GM19438 (cell line): ENCODE results near the gene USPL1.

Source experiments
- ATAC-seq: cut with Tn5 transposase; IDR thresholded peaks from one replicate; pipeline ENCODE4 v1.9.1; 2021; ENCODE audit warnings: low read depth; ENCODE audit not compliant: unreplicated experiment

Gene USPL1

GRCh38 chr13:30690282-30691188, 72.8 kb downstream of the USPL1 start:
- no peak for ATAC-seq

- no peak for ATAC-seq
Observed at GRCh38 chr13:30692113-30692512, 74.4 kb downstream of the USPL1 start.

DNA sequence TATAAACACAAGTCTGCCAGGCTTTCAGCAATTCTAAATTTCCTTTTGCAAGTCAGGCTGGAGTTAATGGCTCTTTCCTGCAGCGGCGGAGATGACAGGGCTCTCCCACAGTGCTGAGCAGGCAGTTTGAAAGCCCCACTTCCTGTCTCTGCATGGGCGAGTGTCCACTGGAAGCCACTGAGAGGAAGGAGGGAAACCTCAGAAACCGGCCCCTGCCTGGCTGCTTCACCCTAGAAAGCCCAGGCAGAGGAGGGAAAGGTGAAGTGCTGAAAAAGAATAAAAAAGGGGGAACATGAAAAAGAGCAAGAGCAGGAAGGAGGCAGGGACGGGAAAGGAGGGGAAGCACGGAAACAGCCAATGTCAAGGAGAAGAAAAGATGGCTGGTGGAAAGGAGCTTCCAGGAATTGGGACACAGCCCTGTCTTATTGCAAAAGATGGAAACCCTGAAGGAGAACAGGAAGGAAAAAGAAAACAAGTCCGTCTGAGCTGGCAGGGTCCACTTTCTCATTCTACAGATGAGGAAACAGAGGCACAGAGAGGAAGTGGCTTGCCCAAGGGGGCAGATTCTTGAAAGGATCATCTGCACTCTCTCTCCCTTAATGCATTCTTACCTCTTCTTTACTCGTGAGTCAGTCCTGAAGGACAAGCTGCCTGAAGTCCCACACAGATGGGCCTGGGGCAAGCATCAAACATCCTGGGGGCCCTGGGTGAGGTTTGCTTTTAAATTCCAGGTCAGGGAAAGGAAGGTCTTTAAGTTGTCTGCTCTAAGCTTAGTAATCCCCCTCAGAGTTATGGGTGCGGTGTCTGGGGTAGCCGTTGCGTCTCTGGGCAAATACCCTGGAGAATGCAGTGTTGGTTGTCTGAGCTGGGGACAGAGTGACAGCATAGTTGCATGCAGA, 78.8 kb downstream of the USPL1 start:
- ATAC-seq: peak; percentile 80

DNA sequence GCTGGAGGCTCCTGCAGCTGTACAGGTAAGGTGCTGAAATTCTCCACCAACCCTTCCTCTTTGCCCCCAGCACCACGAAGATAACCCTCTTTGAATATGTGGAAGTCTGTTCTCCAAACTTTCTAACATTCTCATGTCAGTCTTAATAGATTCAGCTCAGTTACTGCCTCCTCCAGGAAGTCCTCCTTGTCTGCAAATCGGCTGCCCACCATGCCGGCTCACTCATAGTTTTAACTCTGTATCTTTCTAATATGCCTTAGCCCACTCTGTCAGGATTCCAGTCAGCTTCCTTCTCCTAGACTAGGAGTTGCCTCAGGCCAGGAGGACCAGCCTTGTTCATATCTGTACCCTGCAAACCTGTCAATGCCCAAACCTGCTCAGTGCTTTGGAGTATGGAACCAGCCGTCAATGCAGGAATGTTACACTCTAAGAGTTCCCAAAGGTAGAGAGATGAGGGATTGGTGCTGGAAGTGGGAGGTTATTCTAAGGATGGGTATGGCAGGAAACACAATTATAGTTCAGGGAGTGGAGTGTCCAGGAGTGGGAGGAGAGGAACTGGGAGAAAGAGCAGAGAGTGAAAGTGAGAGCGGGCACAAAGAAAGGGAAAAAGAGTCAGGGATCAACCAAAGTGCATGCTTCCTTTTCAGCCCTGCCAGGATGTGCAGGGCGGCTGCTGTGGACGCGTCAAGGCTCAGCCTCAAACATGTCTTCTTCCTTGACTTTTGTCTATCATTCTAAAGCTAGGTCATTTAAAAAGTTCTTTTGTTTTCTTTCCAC, 79.6 kb downstream of the USPL1 start:
- no peak for ATAC-seq

DNA sequence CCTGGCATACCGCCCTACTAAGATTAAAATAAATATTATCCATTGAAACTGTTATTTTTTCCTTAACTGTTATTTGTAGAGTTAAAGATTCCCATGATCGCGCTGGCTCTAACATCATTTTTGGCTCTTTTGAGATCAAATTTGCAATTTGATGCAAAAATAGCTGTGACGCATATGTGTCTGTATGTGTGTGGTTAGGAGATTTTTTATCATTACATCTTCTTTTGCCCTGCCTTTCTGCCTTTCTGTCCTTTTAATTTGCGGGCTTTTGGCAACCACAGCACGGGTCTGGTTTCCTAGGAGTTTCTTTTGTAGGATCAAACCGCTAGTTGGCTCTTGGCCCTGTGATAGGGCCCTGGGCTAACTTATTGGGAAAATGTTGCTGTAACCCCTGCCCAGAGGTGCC, 80.3 kb downstream of the USPL1 start:
- ATAC-seq: no peak

DNA sequence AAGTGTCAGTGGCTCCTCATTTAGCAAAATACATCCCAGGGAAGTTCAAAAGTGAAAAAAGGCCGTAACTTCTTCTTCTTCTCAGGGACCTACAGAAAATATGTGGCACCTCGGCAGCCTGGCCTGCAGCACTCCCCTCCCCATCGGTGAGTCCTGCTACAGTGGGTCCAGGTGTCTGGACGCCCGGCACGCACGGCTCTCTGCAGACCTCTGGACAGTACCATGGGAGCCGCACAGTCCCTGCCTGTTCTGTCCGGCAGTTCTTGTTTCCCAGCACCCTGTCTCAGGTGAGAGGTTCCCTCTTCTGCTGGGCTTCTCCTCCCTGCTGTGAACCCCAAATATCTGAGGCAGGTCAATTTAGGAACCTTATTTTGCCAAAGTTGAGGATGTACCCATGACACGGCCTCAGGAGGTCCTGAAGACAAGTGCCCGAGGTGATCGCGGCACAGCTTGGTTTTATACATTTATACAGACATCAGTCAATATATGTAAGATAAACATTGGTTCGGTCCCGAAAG, 80.8 kb downstream of the USPL1 start:
- no peak for ATAC-seq

- no peak for ATAC-seq
Observed at GRCh38 chr13:30700364-30700763, 82.6 kb downstream of the USPL1 start.

DNA sequence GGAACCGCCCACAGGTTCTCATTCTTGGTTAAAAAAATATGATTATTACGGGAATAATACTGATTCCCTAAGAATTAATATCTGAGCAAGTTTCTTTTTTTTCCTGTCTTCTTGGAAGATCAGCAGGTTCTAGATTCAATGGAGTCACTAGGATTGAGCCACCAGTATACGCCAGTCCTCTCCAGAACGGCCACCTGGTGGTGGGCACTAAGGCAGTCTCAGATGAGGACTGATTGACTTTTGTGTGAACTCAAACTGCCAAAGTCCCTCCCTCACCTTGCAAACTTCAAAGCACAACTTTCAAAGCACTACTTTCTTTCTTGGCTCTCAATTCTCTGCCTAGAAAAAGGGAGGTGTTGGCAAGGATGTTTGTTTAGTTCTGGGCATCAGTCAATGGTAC, 84.3 kb downstream of the USPL1 start:
- ATAC-seq: no peak

DNA sequence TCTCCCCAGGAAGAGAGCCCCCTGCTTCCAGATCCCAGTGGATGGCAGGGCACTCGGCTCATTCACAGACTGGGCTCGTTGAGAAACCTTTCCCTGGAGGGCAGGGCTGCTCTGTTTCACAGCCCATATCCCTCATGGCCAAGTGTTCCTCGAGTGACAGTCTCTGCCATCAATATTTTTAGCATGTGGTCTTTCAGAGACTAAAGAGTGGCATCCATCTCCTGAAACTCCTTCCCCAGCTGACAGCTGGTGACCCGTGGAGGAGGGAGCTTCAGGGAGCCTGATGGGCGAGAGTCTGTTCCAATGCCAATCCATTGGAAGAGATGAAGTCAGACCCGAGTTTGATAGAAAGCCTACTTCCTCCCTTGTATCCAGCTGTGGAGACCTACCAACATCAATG, 86.9 kb downstream of the USPL1 start:
- no peak for ATAC-seq

- no peak for ATAC-seq
Observed at GRCh38 chr13:30705680-30706079, 88.0 kb downstream of the USPL1 start.

GRCh38 chr13:30708541-30708940, 90.8 kb downstream of the USPL1 start:
- no peak for ATAC-seq
